ENCODE data around the gene RAP2A. TPM values are rescaled to one million over a fixed set of nuclear protein-coding genes. Genes with fewer than 3 reads are reported as not detected.

The RAP2A gene
- total RNA-seq, 2 experiments from 2014 or later = 19.8 to 21.5 TPM

- Mint-ChIP-seq H3K9me3 (no peaks in the 10 kb centered on the region), H3K27me3 (no peaks in the 10 kb centered on the region), H3K27ac (no peak overlapping the region), H3K36me3 (ENCODE audit: low read depth) (peaks cover 12% of the 10 kb centered on the region), H3K4me3 (no peak overlapping the region), H3K4me1 (ENCODE audit: low read depth) (peaks cover 4% of the 10 kb centered on the region)
- DNase-seq = no peak
- ChIA-PET CTCF (interaction anchor here (1.3 kb wide), 1 partner anchor 10 kb away, joined by 3 read pairs; no protein-coding TSS in a partner anchor), POLR2A (no interaction called here)
- intact Hi-C loops (cut with micrococcal nuclease) = no loop called here
- no peak for TF ChIP-seq CTCF (IDR thresholded peaks at IDR 0.05)
- no peak for ATAC-seq
Measured at GRCh38 chr13:97445522-97446187, 11.7 kb downstream of the RAP2A start.

- ChIA-PET POLR2A (no interaction called here), CTCF (interaction anchor here (1.3 kb wide), 1 partner anchor 10 kb away, joined by 3 read pairs; no protein-coding TSS in a partner anchor)
- peaks cover 12% of the 10 kb centered on the region for H3K36me3 Mint-ChIP-seq (ENCODE audit: low read depth)
- ATAC-seq (no peak), DNase-seq (no peak)
- intact Hi-C loops (cut with micrococcal nuclease) = no loop called here
- no peak overlapping the region for H3K27ac Mint-ChIP-seq
- H3K27me3 Mint-ChIP-seq = no peaks in the 10 kb centered on the region
- H3K4me3 Mint-ChIP-seq = no peak overlapping the region
- no peaks in the 10 kb centered on the region for H3K9me3 Mint-ChIP-seq
- peaks cover 2% of the 10 kb centered on the region for H3K4me1 Mint-ChIP-seq (ENCODE audit: low read depth)
- no peak for TF ChIP-seq CTCF (IDR thresholded peaks at IDR 0.05)
Measured at GRCh38 chr13:97446448-97446847, 12.5 kb downstream of the RAP2A start.

GRCh38 chr13:97448503-97449251, 14.7 kb downstream of the RAP2A start:
- ATAC-seq (no peak), DNase-seq (no peak)
- H3K27me3 Mint-ChIP-seq = no peaks in the 10 kb centered on the region
- peaks cover 18% of the 10 kb centered on the region for H3K36me3 Mint-ChIP-seq (ENCODE audit: low read depth)
- H3K4me1 Mint-ChIP-seq (ENCODE audit: low read depth) = no peaks in the 10 kb centered on the region
- H3K9me3 Mint-ChIP-seq = peaks cover 2% of the 10 kb centered on the region
- H3K27ac Mint-ChIP-seq = no peak overlapping the region
- intact Hi-C loops (cut with micrococcal nuclease) = no loop called here
- no peak for TF ChIP-seq CTCF (IDR thresholded peaks at IDR 0.05)
- CTCF ChIA-PET = interaction anchor here (1.2 kb wide), 2 partner anchors 10 to 11 kb away, joined by 3 read pairs; no protein-coding TSS in a partner anchor
- no peak overlapping the region for H3K4me3 Mint-ChIP-seq
- POLR2A ChIA-PET = interaction anchor here (0.6 kb wide), 1 partner anchor 36 kb away, joined by 3 read pairs; no protein-coding TSS in a partner anchor

GRCh38 chr13:97454699-97455098, 20.7 kb downstream of the RAP2A start:
- no peak for ATAC-seq
- ChIA-PET POLR2A (no interaction called here), CTCF (no interaction called here)
- Mint-ChIP-seq H3K9me3 (peaks cover 10% of the 10 kb centered on the region), H3K4me1 (ENCODE audit: low read depth) (peaks cover 25% of the 10 kb centered on the region), H3K27ac (no peak overlapping the region), H3K36me3 (ENCODE audit: low read depth) (peaks cover 23% of the 10 kb centered on the region), H3K27me3 (no peaks in the 10 kb centered on the region), H3K4me3 (no peak overlapping the region)
- intact Hi-C loops (cut with micrococcal nuclease) = no loop called here
- no peak for TF ChIP-seq CTCF (IDR thresholded peaks at IDR 0.05)
- no peak for DNase-seq

- TF ChIP-seq CTCF (IDR thresholded peaks at IDR 0.05) = no peak
- CTCF ChIA-PET = interaction anchor here (0.8 kb wide), 1 partner anchor 10 kb away, joined by 3 read pairs; no protein-coding TSS in a partner anchor
- DNase-seq = no peak
- Mint-ChIP-seq H3K4me3 (no peak overlapping the region), H3K36me3 (ENCODE audit: low read depth) (peaks cover 23% of the 10 kb centered on the region), H3K27ac (no peak overlapping the region), H3K4me1 (ENCODE audit: low read depth) (peaks cover 38% of the 10 kb centered on the region), H3K27me3 (no peaks in the 10 kb centered on the region), H3K9me3 (peaks cover 10% of the 10 kb centered on the region)
- ATAC-seq = no peak
- intact Hi-C loops (cut with micrococcal nuclease) = no loop called here
- POLR2A ChIA-PET = no interaction called here
Measured at GRCh38 chr13:97456047-97456446, 22.1 kb downstream of the RAP2A start.

Measured in activated CD8-positive, alpha-beta T cell treated with anti-CD3 and anti-CD28 coated beads for 36 hours (primary cell).